GM19452 (cell line): Measurements from ENCODE around the gene KCNMB3.
"Not testable (repeated sequence)": the region's sequence is repeated elsewhere in the genome, so short reads cannot be mapped to it uniquely, and the experiment has no call there.

Experiments used
- ATAC-seq: cut with Tn5 transposase; IDR thresholded peaks from one replicate; pipeline ENCODE4 v1.9.1; 2021; ENCODE audit not compliant: unreplicated experiment

The KCNMB3 gene

DNA sequence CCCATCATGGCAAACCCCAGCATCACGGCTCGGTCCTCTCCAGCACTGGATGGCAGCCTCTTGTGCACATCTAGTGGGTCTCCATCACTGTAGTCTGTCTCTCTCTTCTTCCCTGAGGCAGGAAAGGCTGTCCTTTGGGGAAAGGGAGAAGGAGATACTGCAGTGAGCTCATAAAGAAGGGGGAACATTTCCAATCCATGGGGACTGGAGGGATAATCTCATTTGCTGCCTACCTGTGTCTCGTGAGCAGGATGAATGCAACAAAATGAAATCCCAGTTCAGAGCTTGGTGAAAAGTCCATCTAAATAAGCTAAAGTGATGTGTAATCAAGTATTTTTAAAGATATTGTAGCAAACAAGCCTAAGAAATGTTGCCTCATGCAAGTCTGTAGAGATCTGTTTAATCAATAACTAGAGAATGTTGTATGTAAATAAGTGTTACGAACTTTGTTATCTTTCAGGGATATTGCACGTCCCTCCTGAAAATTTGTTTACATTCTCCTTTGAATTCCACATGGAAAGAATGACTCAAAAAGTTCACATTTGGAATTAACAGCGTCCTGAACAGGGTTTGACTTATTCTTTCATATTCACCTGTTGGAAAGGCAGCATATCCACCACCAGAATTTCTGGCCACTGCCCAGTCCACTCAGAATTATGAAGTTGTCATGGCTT, at the start of gene KCNMB3:
KCNMB3 (minus strand) TSS at position 312 of the 674 bp plus-strand sequence; CDS start at position 188, 124 bp downstream.
- ATAC-seq, result no peak

GRCh38 chr3:179299999-179300613, 49.2 kb upstream of the KCNMB3 start:
- no peak for ATAC-seq

DNA sequence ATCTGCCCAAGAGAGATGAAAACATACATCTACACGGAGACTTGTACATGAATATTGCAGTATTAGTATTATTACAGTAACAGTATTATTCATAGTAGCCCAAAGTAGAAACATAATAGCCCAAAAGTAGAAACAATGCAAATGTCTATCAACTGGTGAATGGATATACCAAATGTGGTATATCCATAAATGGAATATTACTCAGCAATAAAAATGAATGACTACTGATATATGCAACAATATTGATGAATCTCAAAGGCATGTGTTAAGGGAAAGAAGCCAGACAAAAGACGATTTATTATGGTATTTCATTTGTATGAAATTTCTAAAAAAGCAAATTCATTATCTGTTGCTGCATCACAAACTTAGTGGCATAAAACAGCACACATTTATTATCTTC, 48.4 kb upstream of the KCNMB3 start:
- no peak for ATAC-seq

GRCh38 chr3:179297971-179298725, 47.2 kb upstream of the KCNMB3 start:
- no peak for ATAC-seq

- no peak for ATAC-seq
Measured at GRCh38 chr3:179292450-179292849, 41.5 kb upstream of the KCNMB3 start.

GRCh38 chr3:179289295-179289694, 38.4 kb upstream of the KCNMB3 start:
- ATAC-seq, result no peak

DNA sequence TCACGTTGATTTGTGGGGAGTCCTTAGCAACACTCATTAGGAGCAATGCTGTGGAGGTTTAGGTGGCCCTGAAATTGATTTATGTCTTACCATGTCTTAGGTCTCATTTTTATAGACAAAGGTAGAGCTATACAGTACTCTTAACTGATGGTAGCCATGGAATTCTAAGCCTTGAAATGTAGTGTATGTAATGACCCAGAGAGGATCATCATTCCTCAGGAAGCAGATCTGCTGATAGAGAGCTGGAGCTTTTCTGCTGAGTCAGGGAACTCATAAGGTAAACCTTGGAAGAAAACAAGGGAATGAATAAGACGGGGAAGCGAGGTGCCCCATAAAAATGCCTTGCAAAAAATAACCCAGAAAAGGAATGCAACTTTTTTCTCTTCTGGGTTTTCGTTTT, 37.9 kb upstream of the KCNMB3 start:
- no peak for ATAC-seq

DNA sequence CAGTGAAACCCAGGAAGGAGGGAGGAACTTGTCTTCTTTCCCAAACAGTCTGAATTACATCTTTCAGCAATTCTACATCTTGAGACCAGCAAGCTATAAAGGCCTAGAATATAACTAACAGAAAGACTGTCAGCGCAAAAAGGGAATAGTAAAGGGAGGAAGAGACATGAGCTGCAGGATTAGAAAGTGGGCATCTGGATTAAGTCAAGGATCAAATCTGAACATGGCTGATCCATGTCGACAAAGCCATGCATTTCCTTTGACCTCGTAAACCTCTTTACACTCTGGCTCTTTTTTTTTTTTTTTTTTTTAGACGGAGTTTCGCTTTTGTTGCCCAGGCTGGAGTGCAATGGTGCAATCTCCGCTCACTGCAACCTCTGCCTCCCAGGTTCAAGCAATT, 35.4 kb upstream of the KCNMB3 start:
- no peak for ATAC-seq

DNA sequence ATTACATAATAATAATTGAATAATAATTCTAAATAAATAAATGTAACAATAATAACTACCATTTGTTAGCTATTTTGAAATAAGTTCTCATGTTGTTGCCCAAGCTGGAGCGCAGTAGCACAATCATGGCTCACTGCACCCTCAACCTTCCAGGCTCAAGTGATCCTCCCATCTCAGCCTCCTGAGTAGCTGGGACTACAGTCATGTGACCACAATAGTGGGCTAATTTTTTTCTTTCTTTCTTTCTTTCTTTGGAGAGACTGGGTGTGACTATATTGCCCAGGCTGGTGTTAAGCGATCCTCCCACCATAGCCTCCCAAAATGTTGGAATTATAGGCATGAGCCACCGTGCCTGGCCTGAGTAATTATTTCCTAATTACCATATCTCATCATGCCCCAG, 30.9 kb upstream of the KCNMB3 start:
- ATAC-seq, result no peak

- ATAC-seq, result no peak
Measured at GRCh38 chr3:179279837-179280236, 28.9 kb upstream of the KCNMB3 start.

DNA sequence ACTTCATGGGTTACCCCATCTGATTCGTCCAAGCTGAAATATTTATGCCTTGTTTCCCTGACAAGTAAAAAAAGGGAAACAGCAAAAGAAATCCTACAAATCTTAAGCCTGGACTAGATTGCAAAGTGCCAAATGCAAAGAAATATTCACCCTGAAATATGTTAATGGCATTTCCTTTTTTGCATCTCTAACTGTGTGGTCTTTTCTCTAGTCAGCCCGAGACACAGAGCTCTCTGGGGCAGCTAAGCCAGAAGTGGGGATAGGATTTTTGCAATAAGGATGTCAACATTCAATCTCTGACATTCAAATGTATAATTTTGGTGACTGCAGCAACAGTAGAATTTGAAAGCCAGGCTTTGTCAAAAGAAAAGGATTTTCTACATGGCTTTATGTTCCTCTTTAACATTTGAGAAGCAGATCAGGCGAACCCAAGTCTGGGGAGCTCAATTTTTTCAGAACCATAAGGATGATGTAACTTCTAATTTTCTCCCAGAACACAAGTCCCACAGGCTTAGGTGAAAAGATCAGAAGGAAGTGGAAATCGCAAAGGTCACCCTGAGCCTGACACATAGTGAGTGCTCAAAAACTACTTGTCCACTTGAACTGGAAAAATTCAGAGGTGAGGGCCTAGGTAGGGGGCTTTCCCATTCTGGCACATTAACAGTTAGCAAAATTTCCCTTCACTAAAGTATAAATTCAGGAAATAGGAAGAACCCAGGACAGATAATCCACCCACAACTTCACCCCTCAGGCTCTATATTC, 28.2 kb upstream of the KCNMB3 start:
- ATAC-seq, result no peak

DNA sequence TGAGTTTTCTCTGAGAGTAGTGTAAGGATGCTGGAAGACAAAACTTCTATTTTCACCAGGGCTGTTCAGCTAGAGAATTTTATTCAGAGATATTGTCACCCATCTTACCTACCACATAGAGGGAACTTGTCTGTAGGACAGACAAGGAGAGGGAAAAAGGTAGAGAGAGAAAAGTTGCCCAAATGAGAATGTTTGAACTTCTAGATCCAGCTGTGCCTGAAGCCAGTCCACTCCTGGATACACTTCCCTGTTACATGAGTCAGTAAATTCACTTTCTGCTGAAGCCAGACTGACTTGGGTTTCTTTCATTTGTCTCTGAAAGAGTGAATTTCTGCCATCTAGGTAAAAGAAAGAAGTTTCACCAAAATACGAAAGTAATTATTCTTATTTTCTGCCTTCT, 27.2 kb upstream of the KCNMB3 start:
- no peak for ATAC-seq

- ATAC-seq, result no peak
Measured at GRCh38 chr3:179276743-179277142, 25.8 kb upstream of the KCNMB3 start.

DNA sequence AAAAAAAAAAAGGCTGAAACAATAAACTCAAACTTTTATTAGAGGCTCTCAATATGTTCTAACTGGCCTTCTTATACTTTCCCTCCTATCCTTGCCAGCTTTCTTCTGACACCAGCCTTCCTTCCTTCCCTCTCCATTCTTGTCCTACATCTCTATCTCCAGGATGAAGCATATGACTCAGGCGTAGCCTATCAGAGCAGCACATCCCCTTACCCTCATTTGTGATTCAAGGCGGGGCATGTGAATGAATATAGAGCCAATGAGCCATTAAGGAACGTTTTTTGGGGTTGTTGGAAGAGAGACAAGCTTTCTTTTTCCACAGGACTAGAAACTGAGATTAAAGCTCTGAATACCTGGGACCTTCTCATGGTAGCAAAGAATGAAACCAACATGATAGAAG, 25.1 kb upstream of the KCNMB3 start:
- ATAC-seq, result no peak

DNA sequence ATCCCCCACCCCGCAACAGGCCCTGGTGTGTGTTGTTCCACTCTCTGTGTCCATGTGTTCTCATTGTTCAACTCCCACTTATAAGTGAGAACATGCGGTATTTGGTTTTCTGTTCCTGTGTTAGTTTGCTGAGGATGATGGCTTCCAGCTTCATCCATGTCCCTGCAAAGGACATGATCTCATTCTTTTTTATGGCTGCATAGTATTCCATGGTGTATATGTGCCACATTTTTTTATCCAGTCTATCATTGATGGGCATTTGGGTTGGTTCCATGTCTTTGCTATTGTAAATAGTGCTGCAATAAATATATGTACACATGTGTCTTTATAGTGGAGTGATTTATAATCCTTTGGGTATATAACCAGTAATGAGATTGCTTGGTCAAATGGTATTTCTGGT, 23.5 kb upstream of the KCNMB3 start:
- not testable (repeated sequence) for ATAC-seq

- ATAC-seq, result no peak
Measured at GRCh38 chr3:179272385-179272784, 21.5 kb upstream of the KCNMB3 start.

DNA sequence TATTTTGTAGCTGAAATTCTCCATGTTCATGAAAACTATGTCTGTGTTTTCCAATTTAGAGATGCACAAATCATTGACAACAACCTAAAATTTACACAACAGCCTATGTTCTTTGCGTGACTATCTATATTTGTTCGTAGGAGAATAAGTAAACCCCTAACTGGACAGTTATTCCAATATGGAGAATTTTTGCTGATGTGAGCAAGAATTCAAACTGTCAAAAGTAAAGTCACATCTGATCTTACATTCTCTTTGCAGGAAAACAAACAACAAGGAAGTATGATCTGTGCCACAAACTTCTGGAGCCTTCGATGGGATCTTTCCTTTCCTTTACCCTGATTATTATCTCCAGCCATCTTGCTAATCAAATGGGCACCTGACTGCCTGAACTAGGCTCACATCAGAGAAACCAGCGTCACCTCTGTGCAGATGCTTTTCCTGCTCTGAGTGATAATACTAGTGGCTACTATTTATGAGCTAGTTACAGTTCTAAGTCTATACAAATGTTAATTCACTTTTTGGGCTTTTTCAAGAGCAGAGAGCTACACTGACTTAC, 18.3 kb upstream of the KCNMB3 start:
- no peak for ATAC-seq

- ATAC-seq, result no peak
Measured at GRCh38 chr3:179268400-179269051, 17.6 kb upstream of the KCNMB3 start.

DNA sequence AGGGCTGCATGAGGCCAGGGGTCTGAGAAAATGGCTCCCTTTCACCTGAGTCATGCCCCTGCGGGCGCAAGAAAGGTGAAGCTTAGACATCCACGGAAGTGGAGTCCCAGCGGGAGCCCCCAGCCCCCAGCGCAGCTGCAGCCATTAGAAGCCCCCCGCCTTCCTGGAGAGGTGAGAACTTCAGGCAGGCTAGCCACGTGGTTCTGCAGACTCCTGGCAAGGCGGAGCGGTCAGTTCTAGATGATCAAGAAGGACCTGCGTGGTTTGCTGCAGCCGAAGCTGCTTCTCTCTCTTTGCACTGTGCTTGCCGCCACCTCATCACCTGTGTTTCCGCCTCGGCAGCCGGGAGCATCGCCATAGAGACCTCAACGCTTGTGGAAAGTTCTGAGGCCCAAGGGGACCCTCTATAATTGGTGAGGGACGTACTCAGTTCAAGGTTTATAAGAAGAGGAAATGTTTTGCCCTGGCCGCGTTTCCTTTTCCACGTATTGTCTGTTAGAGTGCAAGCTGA, 15.8 kb upstream of the KCNMB3 start:
- ATAC-seq, result no peak

DNA sequence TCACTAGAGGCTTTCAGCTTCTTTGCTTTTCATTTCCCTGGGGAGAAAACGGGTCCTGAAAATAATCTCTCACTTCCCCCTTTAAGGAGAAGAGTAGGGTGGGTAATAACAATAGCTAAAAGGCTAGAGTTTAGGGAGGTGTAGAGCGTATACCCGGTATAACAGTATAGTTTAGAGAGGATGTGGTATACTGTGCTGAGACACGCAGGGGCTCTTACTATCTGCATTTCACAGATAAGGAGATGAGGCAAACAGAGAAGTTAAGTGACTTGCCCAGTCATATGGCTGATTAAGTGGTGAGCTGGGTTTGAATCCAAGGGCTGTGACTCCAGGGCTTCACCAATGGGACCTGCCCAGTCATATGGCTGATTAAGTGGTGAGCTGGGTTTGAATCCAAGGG, 15.0 kb upstream of the KCNMB3 start:
- ATAC-seq, result peak; percentile 47
